GM08714 (cell line): ENCODE data around the gene SPAG16.
"Not testable (repeated sequence)": the region's sequence is repeated elsewhere in the genome, so short reads cannot be mapped to it uniquely, and the experiment has no call there.

Source experiments
- H3K4me3 ChIP-seq: fragments of 200-500 bp; sonication (Bioruptor generic); 2 replicates; pipeline ENCODE4 v1.5.1; 2014; ENCODE audit warnings: mild to moderate bottlenecking, low read length, inconsistent platforms
- ZNF274 ChIP-seq: IDR thresholded peaks from 2 replicates; pipeline ENCODE4 v1.6.1; 2012; ENCODE audit warnings: mild to moderate bottlenecking, low read depth, low read length

SPAG16 gene

DNA sequence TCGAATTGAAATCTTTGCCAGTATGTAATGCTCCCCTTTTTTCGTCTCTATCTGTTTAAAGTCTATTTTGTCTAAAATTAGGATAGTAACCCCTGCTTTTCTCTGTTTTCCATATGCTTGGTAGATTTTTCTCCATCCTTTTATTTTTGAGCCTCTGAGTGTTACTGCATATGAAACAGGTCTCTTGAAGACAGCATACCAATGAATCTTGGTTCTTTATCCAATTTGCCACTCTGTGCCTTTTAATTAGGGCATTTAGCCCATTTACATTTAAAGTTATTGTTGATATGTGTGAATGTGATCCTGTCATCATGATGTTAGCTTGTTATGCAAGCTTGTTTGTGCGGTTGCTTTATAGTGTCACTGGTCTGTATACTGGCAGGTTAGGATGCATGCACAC lies 635.8 kb downstream of the SPAG16 start:
- no peak for TF ChIP-seq ZNF274
- H3K4me3 ChIP-seq, result no peak overlapping the region

DNA sequence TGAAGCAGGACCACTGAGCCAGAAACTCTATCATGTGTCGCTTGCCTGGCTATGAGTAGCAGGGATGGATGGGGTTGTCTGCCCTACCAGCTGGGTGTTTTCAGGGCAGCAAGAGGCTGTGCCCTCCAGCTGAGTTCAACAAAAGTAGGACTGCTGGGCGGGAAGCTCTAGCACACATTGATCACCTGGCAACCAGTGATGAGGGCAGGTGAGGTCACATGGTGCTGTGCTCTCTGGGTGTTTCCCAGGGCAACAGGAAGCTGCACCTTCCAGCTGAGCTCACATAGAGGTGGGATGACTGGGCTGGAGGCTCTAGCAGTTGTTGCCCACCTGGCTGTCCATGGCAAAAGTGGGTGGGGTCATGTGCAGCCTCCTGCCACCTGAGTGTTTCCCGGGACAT lies 639.3 kb downstream of the SPAG16 start:
- no peak for TF ChIP-seq ZNF274
- H3K4me3 ChIP-seq, result no peak overlapping the region

DNA sequence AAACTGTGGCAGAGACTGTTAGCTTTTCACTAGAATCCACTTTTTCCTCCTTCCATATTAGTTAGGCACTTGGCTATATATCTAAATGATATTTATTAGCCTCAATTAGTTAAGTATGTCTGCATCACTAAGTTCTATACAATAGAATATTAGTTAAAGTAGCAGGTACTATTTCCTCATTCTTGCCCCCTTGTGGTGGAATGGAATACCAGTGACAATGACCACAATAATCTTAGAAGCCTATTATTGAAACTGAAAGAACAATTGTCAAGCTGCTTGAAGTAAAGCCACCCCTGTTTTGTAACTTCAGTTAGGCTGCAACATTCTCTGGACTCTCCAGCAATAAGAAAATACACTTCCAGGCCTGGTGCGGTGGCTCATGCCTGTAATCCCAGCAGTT lies 650.3 kb downstream of the SPAG16 start:
- TF ChIP-seq ZNF274, result no peak
- no peak overlapping the region for H3K4me3 ChIP-seq

DNA sequence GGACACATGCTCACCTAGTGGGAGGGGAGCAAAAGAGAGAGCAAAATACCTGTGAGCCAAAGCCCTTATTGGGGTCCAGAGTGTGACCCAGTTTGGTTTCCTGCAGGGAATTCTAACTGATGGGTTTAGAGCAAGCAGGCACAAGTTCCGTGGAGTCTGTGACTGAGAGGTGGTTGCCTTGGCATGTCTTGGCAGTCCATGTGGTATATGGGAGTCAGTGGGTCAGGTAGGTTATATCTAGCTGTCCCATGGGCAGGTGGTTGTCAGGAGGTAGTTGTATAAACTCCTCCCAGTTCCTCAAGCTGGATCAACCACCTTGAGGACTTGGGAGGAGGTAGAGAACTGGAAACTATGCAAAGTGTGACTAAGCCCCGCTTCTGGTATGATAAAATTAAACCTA lies 673.8 kb downstream of the SPAG16 start:
- TF ChIP-seq ZNF274, result no peak
- no peak overlapping the region for H3K4me3 ChIP-seq

DNA sequence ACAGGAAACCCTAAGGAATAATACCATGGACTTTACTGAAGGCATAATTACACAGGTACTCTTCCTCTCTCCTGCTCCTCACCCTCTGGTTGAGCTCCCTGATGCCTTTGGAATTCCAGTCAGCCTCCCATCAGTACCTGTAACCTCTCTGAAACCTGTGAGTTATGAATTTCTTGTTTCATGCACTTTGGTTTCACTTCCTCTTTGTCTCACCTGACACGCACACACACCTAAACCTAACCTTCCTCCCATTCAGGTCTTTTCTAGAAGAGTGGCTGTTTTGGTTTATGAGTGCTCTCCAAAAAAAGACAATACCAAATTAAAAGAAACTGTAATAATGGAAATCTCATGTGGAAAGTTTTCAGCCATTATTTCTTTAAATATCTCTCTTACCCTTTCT lies 675.3 kb downstream of the SPAG16 start:
- H3K4me3 ChIP-seq, result no peak overlapping the region
- TF ChIP-seq ZNF274, result no peak

DNA sequence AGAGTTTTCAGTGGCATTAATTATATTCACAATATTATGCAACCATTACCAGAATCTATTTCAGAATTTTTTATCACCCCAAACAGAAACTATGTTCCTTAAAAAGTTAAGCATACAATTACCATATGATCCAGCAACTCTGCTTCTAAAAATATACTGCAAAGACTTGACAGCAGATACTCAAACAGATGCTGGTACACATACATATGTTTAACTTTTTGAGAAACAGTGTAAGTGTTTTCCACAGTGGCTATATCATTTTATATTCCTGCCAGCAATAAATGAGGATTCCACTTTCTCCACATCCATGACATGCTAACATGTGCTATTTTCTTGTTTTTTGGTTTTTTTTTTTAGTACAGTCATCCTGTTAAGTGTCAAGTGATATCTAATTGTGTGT lies 687.3 kb downstream of the SPAG16 start:
- no peak for TF ChIP-seq ZNF274
- H3K4me3 ChIP-seq, result no peak overlapping the region

DNA sequence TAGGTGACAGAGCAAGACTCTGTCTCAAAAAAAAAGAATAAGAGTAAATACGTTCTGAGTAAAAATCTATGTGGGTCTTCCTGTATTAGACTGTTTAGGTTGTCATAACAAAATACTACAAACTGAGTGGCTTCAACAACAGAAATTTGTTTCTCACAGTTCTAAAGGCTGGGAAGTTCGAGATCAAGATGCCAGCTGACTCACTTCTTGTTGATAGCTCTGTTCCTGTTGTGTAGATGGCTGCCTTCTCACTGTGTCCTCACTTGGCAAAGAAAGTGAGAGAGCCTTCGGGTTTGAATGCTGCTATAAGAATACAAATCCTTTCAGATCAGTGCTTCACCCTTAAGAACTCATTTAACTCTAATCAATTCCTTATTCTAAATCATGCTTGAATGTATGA lies 696.6 kb downstream of the SPAG16 start:
- TF ChIP-seq ZNF274, result no peak
- H3K4me3 ChIP-seq, result no peak overlapping the region

DNA sequence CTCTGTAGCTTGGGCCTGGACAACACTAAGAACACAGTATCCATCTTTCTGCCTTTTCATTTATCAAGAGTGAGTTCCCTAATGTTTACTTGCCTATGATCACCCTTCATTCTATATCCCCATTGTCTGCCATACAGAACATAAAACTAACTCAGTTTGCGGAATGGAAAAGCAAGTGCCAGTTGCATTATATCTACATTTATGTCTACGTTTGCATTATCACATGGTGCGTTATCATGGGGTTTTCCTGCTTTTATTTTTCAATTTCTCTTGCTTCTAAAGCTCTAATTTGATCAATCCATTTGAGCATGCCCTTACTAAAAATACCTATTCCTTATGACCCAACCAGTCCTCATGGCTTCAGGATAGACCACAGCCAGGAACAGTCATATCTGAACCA lies 704.9 kb downstream of the SPAG16 start:
- no peak overlapping the region for H3K4me3 ChIP-seq
- TF ChIP-seq ZNF274, result no peak

DNA sequence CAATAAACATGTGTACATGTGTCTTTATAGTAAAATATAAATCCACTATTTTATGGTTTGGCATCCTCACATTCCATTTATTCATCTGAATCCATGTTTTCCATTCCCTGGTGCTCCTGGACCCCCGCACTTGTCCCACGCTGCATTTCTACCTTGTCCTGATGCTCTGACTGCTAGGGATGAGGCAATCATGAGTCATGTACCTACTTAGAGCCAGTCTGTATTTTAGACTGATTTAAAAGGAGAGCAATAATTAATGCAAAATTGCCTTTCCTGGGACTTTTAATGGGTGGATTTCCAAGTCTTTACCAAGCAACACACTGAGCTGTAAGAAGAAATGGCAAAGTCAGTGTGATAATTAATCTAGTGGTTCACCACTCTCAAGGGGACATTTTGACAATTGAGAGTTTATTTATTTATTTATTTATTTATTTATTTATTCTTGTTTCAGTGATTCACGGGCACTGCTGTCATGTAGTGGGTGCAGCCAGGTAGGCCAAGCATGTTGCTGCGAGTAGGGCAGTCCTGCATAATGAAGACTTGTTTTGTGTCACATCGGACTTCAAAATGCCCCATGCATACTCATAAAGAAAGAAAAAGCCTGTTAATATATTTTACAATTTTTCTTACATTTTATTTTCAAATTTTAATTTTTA lies 707.3 kb downstream of the SPAG16 start:
- no peak for TF ChIP-seq ZNF274

DNA sequence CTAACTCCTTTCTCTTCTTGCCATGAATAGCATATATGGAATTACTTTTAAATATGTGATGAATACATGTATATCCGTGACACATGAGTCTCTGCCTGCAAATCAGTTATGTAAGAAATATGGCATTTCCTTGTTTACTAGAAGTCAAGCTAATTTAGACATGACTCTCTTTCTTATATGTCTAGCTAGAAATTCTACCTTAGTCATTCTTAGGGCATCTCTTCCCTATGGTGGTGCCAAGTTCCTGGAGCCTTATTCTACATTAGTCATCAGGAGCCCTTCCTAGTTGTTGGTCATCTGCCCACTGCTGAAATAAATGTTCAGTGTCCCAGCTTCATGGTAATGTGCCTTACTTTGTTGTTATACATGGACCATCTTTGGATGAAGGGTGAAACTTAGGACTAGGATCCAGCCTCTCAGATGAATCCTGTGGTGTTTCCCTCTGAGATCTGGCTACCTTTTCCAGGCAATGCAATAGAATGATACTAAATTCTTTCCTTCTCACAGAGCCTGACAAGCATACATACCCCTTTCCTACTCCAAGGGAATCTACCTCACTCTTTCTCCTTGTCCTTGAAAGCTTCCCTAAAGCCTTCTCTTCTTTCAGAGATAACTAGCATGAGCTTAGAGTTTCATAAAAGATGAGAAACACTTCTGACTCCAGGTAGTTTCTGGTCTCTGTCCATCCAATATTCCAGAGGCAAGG lies 711.3 kb downstream of the SPAG16 start:
- H3K4me3 ChIP-seq, result no peak overlapping the region
- no peak for TF ChIP-seq ZNF274

More for the DNA sequence above, 707.3 kb downstream of the SPAG16 start:
- H3K4me3 ChIP-seq, result no peak overlapping the region

DNA sequence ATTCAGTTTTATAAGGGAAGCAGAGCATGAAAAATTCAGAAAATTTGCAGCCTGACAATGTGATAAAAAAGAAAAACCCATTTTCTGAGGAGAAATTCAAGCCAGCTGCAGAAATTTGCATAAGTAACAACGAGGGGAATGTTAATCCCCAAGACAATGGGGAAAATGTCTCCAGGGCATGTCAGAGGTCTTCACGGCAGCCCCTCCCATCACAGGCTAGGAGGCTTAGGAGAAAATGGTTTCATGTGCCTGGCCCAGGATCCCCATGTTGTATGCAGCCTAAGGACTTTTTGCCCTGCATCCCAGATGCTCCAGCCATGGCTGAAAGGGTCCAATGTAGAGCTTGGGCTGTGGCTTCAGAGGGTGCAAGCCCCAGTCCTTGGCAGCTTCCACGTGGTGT lies 714.7 kb downstream of the SPAG16 start:
- H3K4me3 ChIP-seq, result not testable (repeated sequence)

DNA sequence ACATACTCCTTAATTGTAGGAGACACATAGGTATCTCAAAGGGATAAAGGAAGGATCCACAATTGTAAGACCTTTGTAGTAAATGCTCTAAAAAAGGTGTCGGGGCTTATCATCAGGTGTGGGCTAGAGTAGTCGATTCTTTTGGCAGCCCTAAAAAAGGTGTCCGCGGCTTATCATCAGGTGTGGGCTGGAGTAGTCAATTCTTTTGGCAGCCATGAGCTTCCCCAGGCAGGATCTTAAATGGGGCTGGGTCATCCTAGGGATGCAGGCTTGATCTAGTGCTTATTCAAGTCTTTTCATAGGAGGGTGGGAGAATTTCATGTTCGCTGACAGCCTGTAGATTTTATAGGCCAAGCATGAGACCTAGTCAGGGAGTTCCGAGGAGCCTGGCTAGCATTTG lies 720.2 kb downstream of the SPAG16 start:
- H3K4me3 ChIP-seq, result no peak overlapping the region
- TF ChIP-seq ZNF274, result no peak

DNA sequence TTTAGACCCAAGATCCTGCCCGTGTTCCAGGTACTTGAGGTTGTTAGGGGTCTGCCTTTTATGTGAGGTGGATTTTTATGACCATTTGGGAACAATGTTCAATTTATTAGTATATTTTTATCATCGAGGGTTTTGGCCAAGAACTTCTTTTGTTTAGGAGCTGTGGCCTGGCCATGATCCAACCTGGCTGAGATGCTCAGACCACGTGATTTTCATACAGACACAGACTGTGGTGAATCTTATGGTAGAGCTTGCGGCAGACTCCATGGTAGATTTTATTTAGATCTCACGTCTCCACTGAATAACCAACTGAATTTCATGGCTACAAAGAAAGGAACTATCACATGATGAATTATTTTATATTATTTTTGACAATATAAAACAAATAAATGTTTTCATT lies 721.1 kb downstream of the SPAG16 start:
- H3K4me3 ChIP-seq, result no peak overlapping the region
- no peak for TF ChIP-seq ZNF274

DNA sequence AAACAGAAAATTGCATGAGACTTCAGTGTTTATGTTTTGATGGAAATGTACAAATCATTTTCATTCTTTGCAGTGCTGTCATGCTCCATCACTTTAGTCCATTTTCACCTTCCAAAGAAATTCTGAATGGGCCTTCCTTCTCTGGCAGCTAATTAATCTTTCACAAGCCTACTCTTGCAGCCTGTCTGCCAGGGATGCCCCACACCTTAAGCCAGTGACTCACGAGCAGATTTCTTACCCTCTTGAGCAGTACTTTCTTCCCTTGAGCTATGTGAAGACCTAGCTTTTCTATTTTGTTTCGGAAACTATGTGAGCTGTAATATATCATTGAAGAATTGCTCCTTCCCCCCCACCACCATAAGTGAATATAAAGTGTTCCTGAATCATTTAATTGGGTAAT lies 722.3 kb downstream of the SPAG16 start:
- no peak overlapping the region for H3K4me3 ChIP-seq
- TF ChIP-seq ZNF274, result no peak

DNA sequence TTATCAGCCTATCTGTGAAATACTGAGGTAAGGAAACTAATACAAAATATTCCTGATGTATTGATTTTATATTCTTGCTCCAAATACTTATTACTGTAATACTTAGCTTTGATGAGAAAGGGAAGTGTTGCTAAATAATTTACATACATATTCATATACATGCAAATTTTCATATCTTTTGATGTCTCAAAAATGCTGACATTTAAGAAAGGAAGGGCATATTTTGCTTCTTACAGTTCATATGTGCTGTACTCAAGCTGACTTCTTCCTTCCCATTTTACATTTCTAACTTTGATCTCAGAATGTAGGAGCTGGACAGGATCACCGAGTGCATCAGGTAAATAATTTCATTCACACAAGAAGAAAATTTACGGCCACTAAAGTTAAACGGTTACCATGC lies 727.4 kb downstream of the SPAG16 start:
- TF ChIP-seq ZNF274, result no peak
- H3K4me3 ChIP-seq, result no peak overlapping the region
